Measurements from ENCODE around the gene ANXA2R. TPM values are rescaled to one million over a fixed set of nuclear protein-coding genes. Genes with fewer than 3 reads are reported as not detected.
"Not testable (repeated sequence)": the region's sequence is repeated elsewhere in the genome, so short reads cannot be mapped to it uniquely, and the experiment has no call there.

Gene ANXA2R
- total RNA-seq, 4 donors from 2014 or later = 1.5 to 4.2 (median 2.0) TPM

DNA sequence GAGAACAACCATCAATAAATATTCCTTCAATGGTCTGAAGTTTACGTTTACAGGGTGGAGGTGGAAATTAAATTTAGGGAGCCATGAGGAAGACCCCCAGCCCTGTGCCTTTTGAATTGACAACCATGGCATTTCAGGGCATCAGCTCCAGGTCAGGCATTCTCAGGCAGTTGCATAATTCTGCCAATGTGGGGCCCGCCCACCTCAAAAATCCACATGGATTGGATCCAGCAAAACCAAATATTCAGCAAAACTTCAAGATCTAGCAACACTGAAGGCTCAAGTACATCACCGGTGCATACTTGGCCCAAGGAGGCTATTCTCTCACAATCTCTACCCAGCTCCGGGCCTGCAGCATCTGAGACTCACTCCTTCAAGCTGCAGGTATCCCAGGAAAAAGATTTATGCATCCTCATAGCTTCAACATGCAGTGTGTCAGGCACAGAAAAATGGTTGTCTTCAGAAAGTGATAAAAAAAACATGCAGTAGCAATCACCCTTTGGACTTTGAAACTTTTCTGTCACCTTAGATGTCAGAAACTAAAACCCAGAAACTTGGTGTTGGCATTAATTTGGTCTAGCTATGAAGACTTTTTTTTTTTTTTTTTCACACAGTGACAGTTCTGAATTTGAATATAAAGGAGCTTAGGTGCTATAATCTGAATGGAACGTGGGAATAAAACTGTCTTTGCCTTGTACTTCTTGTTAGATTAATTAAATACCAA, 21.4 kb upstream of the ANXA2R start:
- Histone ChIP-seq H3K27ac (replicated peaks in 1 of 4) (no peak overlapping the region), H3K4me3 (no peak overlapping the region), H3K27me3 (no peaks in the 10 kb centered on the region), H3K9me3 (no peaks in the 10 kb centered on the region), H3K4me1 (peaks cover 0 to 12% (median 8%) of the 10 kb centered on the region in 4 donors), H3K36me3 (no peaks in the 10 kb centered on the region)
- intact Hi-C loops (cut with DNase I) = no loop called here
- DNase-seq (ENCODE audit: extremely low spot score) = peak; percentile 57
- WGBS = 98% methylated on average over 5 of the region's 5 CpGs
- TF ChIP-seq POLR2A (IDR thresholded peaks at IDR 0.05; ENCODE audit: low read depth) (no peak), EP300 (IDR thresholded peaks at IDR 0.05) (no peak), POLR2AphosphoS5 (IDR thresholded peaks at IDR 0.05) (no peak)
- TF ChIP-seq, protein P1, sequence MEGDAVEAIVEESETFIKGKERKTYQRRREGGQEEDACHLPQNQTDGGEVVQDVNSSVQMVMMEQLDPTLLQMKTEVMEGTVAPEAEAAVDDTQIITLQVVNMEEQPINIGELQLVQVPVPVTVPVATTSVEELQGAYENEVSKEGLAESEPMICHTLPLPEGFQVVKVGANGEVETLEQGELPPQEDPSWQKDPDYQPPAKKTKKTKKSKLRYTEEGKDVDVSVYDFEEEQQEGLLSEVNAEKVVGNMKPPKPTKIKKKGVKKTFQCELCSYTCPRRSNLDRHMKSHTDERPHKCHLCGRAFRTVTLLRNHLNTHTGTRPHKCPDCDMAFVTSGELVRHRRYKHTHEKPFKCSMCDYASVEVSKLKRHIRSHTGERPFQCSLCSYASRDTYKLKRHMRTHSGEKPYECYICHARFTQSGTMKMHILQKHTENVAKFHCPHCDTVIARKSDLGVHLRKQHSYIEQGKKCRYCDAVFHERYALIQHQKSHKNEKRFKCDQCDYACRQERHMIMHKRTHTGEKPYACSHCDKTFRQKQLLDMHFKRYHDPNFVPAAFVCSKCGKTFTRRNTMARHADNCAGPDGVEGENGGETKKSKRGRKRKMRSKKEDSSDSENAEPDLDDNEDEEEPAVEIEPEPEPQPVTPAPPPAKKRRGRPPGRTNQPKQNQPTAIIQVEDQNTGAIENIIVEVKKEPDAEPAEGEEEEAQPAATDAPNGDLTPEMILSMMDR (IDR thresholded peaks at IDR 0.05) = no peak

DNA sequence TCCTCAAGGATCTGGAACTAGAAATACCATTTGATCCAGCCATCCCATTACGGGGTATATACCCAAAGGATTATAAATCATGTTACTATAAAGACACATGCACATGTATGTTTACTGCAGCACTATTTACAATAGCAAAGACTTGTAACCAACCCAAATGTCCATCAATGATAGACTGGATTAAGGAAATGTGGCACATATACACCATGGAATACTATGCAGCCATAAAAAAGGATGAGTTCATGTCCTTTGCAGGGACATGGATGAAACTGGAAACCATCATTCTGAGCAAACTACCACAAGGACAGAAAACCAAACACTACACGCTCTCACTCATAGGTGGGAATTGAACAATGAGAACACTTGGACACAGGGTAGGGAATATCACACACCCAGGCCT, 19.9 kb upstream of the ANXA2R start:
- DNase-seq (ENCODE audit: extremely low spot score); H3K9me3 ChIP-seq; H3K27me3 ChIP-seq; intact Hi-C loops (cut with DNase I); H3K36me3 ChIP-seq; H3K27ac ChIP-seq (replicated peaks in 1 of 4); H3K4me3 ChIP-seq: not testable (repeated sequence)
- peaks cover 0 to 12% (median 8%) of the 10 kb centered on the region in 4 donors for H3K4me1 ChIP-seq
- WGBS = 92% methylated on average over 2 of the region's 2 CpGs

GRCh38 chr5:43055098-43055497, 15.0 kb upstream of the ANXA2R start:
- H3K36me3 ChIP-seq = peaks cover 0 to 16% (median 0%) of the 10 kb centered on the region in 4 donors
- H3K4me3 ChIP-seq; H3K9me3 ChIP-seq; H3K27me3 ChIP-seq; DNase-seq (ENCODE audit: extremely low spot score); intact Hi-C loops (cut with DNase I); H3K4me1 ChIP-seq; H3K27ac ChIP-seq (replicated peaks in 1 of 4): not testable (repeated sequence)
- 97% methylated on average over 2 of the region's 2 CpGs for WGBS

- DNase-seq (ENCODE audit: extremely low spot score) = peak; percentile 10
- no peak overlapping the region for H3K4me3 ChIP-seq
- WGBS = 97% methylated on average over 2 of the region's 2 CpGs
- H3K27me3 ChIP-seq = no peaks in the 10 kb centered on the region
- intact Hi-C loops (cut with DNase I) = no loop called here
- H3K4me1 ChIP-seq = no peaks in the 10 kb centered on the region
- TF ChIP-seq EP300 (IDR thresholded peaks at IDR 0.05) = no peak
- no peak for TF ChIP-seq POLR2AphosphoS5 (IDR thresholded peaks at IDR 0.05)
- TF ChIP-seq, protein P1 (IDR thresholded peaks at IDR 0.05) = no peak
- TF ChIP-seq POLR2A (IDR thresholded peaks at IDR 0.05; ENCODE audit: low read depth) = no peak
- H3K36me3 ChIP-seq = peaks cover 0 to 16% (median 0%) of the 10 kb centered on the region in 4 donors
- no peaks in the 10 kb centered on the region for H3K9me3 ChIP-seq
- H3K27ac ChIP-seq (replicated peaks in 1 of 4) = no peak overlapping the region
These were observed 11.6 kb upstream of the ANXA2R start for GRCh38 chr5:43051684-43052083.

GRCh38 chr5:43050384-43050783, 10.3 kb upstream of the ANXA2R start:
- DNase-seq (ENCODE audit: extremely low spot score) = peak; percentile 5
- H3K4me1 ChIP-seq = no peaks in the 10 kb centered on the region
- no peaks in the 10 kb centered on the region for H3K27me3 ChIP-seq
- no peaks in the 10 kb centered on the region for H3K9me3 ChIP-seq
- H3K4me3 ChIP-seq = no peak overlapping the region
- peaks cover 0 to 16% (median 0%) of the 10 kb centered on the region in 4 donors for H3K36me3 ChIP-seq
- H3K27ac ChIP-seq (replicated peaks in 1 of 4) = no peak overlapping the region
- WGBS = 68% methylated on average over 4 of the region's 4 CpGs
- intact Hi-C loops (cut with DNase I) = no loop called here
- TF ChIP-seq EP300 (IDR thresholded peaks at IDR 0.05) = no peak
- no peak for TF ChIP-seq POLR2A (IDR thresholded peaks at IDR 0.05; ENCODE audit: low read depth)
- no peak for TF ChIP-seq POLR2AphosphoS5 (IDR thresholded peaks at IDR 0.05)
- TF ChIP-seq, protein P1 (IDR thresholded peaks at IDR 0.05) = no peak
